IPS-NIHi11 (cell line): ENCODE measurements around the gene MED29.

Experiments
- DNase-seq: peaks from one replicate; pipeline ENCODE4 v3.0.0; 2012; ENCODE audit warnings: mixed read lengths, low spot score

The MED29 gene

GRCh38 chr19:39399668-39400050 is 8.5 kb downstream of the MED29 start:
- no peak for DNase-seq

- no peak for DNase-seq
Measured at GRCh38 chr19:39400061-39400460, 8.9 kb downstream of the MED29 start.

GRCh38 chr19:39401070-39401548 is 9.9 kb downstream of the MED29 start:
- DNase-seq: no peak

GRCh38 chr19:39401549-39402345 is 10.6 kb downstream of the MED29 start:
- DNase-seq: no peak

- peak; percentile 79 for DNase-seq
Measured at GRCh38 chr19:39402346-39403300, 11.4 kb downstream of the MED29 start.

GRCh38 chr19:39403331-39404312 is 12.4 kb downstream of the MED29 start:
- no peak for DNase-seq

GRCh38 chr19:39405261-39405957 is 14.2 kb downstream of the MED29 start:
- no peak for DNase-seq

GRCh38 chr19:39405958-39406655 is 14.9 kb downstream of the MED29 start:
- DNase-seq: no peak

- DNase-seq: peak; percentile 75
Measured at GRCh38 chr19:39406656-39407409, 15.7 kb downstream of the MED29 start, which contains the start of gene ZFP36. ZFP36 (plus strand) TSS chr19:39406847; CDS start chr19:39406905, 58 bp downstream.

- no peak for DNase-seq
Measured at GRCh38 chr19:39407410-39407659, 16.2 kb downstream of the MED29 start.

- no peak for DNase-seq
Measured at GRCh38 chr19:39407660-39408391, 16.6 kb downstream of the MED29 start.

- DNase-seq: no peak
Measured at GRCh38 chr19:39408392-39409207, 17.4 kb downstream of the MED29 start.

GRCh38 chr19:39409208-39410016 is 18.2 kb downstream of the MED29 start:
- DNase-seq: peak; percentile 68

GRCh38 chr19:39410017-39410830 is 19.0 kb downstream of the MED29 start:
- DNase-seq: no peak

- no peak for DNase-seq
Measured at GRCh38 chr19:39410831-39411080, 19.6 kb downstream of the MED29 start.

GRCh38 chr19:39411081-39411831 is 20.1 kb downstream of the MED29 start:
- no peak for DNase-seq
